Measurements from ENCODE around the gene GLUD1.
"Not testable (repeated sequence)": the region's sequence is repeated elsewhere in the genome, so short reads cannot be mapped to it uniquely, and the experiment has no call there.

GLUD1 gene

DNA sequence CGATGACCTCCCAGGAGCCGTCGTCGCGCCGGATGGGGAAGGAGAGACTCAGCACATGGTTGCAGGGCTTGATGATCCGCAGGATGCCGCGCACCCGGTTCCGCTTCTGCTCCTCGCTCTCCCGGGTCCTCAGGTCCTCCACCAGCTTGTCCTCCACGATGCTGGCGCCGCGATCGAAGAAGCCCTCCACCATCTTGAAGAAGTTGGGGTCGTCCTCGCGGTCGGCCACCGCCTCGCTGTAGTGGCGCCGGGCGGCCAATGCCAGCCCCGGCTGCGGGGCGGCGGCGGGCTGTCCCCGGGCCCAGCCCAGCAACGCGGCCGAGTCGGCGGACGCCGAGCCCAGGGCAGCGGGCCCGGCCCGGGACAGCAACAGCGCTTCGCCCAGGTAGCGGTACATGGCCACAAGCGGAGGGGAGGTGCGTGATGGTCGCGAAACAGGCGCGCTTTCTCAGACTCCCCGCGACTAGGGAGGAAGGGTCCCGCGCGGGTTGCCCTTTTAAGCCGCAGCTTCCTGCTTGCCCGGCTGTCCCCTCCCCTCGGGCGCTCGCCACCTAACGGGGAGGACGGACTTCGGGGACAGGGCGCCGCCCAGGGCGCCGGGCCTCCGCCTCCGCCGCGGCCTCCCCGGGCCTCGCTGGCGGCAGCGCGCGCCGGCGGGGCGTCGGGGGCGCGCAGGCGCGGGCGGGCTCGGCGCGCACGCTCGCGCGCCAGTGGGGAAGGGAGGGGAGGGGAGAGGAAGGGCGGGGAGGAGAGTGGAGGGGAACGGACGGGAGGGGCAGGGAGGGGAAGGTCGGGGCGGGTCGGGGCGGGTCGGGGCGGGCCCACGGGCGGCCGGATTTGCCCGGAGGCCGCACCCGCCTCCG is at the start of gene GLUD1, which contains the start of gene SHLD2:
TSS of gene GLUD1 (minus strand) at position 471 of the 863 bp plus-strand sequence. CDS start at position 397, 74 bp downstream.
TSS of gene SHLD2 (plus strand) at position 834 of the 863 bp plus-strand sequence. CDS start 56,149 bp downstream, outside the sequence.
- peak; percentile 48 for DNase-seq (ENCODE audit: low read depth, low spot score)
- peak within 1 kb of the TSS; percentile 93 for H3K27ac ChIP-seq

DNA sequence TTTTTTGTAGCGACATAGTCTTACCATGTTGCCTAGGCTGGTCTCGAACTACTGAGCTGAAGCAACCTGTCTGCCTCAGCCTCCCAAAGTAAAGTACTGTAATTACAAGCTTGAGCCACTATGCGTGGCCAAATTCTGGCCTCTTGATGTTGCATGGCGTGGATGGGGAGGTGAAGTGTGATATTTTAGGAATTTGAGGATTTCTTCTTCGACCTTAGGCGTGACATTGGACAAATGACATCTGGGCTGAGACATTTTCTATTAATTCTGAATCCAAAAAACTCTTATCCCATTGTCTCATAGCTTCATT is 48.4 kb upstream of the GLUD1 start:
- H3K27ac ChIP-seq; DNase-seq (ENCODE audit: low read depth, low spot score): not testable (repeated sequence)

DNA sequence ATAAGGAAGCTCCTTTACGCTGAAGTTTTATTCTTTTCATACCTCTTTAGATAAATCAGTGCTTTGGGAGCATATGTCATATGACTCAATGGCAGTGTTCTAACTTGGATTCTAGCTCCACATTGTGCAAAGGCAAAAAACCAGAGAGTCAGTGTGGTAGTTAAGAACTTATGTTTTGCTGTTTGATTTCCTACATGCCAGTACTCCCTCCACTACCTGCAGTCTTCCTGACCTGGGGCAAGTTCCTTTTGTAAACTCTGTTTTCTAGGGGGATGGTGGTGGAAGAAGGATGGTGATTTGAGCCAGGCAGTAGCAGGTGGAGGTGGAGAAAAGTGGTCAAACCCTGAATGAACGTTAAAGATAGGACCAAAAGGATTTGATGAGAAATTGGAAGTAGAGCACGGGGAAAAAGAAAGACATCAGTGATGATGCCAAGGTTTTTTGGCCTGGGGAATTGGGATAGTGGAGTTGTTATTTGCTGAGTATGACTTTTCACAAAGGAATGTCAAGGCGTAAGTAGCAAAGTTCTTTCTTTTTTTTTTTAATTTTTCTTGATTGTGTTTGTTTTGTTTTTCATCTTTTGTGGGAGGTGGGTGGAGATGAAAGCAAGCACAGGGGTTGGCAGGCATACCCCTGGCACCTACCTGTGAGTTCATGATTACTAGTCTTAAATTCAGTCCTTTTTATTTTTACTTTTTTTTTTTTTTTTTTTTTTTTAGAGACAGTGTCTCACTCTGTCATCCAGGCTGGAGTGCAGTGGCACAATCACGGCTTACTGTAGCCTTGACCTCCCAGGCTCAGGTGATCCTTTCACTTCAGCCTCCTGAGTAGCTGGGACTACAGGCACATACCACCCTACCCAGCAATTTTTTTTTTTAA is 47.8 kb upstream of the GLUD1 start:
- H3K27ac ChIP-seq; DNase-seq (ENCODE audit: low read depth, low spot score): not testable (repeated sequence)

DNA sequence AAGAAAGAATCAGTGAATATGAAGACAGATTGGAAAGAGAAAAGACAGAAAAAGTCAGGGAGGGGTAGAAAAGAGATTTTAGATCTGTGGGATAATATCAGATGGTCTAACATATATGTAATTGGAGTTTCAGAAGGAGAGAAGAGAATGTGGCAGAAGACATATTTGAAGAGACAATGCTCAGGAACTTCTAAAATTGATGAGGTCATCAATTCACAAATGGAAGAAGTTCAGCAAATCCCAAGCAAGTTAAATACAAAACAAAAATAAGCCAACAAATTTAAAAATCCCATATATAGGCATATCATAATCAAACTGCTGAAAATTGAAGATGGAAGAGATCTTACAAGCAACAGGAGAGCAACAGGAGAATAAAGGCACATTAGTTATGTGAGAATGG is 42.8 kb upstream of the GLUD1 start:
- H3K27ac ChIP-seq; DNase-seq (ENCODE audit: low read depth, low spot score): not testable (repeated sequence)

DNA sequence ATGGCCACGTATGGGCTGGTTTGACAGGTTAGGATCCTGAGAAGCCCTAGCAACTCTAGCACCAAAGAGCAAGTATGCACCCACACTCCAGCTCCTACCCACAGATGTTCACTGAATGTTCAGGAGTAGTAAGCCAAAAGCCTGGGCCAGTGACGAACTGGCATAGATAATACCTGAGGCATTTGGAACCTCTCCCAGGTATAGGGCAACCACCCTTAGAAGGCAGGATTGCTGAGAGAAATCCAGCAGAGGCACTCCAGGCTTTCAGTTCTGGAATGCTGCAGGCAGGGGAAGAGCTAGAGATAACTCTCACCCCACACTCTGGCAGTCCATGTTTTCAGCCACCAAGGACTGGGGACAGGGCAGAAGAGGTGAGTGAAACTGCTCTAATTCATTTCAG is 39.8 kb upstream of the GLUD1 start:
- not testable (repeated sequence) for H3K27ac ChIP-seq; DNase-seq (ENCODE audit: low read depth, low spot score)

DNA sequence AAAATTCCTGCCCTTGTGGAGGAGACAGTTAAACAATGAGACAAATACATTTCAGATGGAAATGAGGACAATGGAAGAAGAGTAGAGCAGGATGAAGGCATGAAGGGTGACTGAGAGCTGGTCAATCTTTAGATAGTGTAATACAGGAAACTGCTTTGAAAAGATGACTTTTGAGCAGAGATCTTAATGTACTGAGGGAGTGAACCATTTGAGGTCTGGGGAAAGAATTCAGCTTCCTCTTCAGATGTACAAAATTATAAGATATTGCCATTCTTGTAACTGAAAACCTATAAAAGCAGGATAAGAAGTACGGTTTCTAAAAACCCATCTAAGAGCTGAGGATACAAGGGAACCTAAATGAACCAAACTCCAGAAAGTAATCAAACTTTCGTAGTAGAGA is 39.3 kb upstream of the GLUD1 start:
- not testable (repeated sequence) for H3K27ac ChIP-seq; DNase-seq (ENCODE audit: low read depth, low spot score)

DNA sequence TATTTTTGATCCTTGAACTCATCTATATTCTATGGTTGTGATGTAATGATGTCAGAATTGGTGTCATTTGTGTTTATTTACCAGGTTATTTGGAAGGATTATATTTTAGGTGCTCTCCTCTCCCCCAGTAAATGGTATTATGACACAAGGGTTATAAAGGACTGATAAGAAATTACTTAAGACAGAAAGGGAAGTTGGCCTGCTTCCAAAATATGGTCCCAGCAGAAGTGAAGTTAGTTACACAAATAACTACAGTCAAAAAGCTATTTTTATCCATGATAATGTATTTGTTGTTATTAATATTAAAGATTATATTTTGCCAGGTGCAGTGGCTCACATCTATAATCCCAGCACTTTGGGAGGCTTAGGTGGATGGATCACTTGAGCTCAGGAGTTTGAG is 37.5 kb upstream of the GLUD1 start:
- DNase-seq (ENCODE audit: low read depth, low spot score); H3K27ac ChIP-seq: not testable (repeated sequence)

DNA sequence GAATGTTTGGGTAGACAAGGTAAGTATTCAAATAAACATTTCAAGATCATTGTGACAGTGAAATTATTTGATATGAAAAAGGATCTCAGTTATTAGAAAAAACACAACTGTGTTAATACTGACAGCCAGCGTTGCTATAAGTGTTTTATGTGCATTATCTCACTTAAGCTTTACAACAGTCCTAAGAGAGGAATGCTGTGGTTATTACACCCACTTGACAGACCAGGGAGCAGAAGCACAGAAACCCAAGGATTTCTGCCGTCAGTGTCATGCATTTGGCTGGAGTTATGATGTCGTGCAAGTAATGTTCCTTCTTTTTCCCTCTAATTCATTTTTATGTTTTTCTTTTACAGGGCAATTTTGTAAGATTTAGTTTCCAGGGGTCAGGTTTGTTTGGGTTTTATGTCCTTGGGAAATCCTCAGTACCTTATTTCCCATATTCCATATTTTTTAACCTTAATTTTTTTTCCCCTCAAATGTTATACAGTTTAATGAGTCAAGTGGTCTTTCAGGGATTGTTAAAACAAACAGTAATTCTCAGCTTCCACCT is 33.0 kb upstream of the GLUD1 start:
- H3K27ac ChIP-seq; DNase-seq (ENCODE audit: low read depth, low spot score): not testable (repeated sequence)

DNA sequence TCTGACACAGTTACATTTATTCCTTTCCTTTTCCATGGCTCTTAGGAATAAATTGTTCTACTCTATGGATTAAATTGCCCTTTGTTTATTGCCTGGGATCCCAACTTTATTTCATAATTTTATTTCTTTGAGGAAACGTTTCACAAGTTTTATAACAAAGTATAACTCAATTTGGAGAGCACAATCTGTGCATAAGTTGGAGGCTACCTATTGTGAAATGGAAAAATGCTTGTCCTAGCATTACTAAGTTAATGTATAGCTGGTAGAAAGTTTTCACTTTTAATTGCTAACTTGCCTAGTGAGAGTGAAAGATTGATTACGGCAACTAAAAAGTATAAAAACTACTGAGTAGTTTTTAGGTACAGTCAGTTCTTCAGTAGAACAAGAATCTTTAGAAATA is 32.4 kb upstream of the GLUD1 start:
- not testable (repeated sequence) for H3K27ac ChIP-seq; DNase-seq (ENCODE audit: low read depth, low spot score)

DNA sequence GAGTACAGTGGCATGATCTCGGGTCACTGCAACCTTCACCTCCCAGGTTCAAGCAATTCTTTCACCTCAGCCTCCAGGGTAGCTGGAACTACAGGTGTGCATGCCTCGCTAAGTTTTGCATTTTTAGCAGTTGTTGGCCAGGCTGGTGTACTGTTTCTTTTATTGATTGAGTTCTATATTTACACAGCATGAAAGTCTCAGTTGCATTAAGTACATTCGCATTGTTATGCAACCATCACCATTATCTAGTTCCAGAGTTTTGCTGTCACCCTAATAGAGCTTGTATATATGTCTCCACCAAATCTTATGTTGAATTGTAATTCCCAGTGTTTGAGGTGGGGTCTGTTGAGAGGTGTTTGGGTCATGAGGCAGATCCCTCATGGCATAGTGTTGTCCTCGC is 28.7 kb upstream of the GLUD1 start:
- H3K27ac ChIP-seq; DNase-seq (ENCODE audit: low read depth, low spot score): not testable (repeated sequence)

DNA sequence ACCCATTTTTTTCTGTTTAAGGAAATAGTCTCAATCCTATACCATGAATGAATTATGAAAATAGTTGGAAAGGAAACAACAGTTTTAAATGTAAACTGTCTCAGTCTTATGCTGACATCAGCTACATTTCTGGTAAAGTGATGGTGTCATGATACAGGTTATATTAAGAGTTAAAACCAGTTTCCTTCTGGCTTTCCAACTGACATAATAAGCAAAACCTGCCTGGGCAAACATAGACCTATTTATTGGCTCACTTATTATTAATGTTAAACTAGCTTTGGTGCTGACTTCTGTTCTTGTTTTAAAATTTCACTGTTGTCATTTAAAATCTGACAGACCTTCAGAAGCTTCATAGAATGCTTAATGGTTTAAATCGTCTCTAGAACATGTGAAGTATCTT is 24.4 kb upstream of the GLUD1 start:
- DNase-seq (ENCODE audit: low read depth, low spot score); H3K27ac ChIP-seq: not testable (repeated sequence)

DNA sequence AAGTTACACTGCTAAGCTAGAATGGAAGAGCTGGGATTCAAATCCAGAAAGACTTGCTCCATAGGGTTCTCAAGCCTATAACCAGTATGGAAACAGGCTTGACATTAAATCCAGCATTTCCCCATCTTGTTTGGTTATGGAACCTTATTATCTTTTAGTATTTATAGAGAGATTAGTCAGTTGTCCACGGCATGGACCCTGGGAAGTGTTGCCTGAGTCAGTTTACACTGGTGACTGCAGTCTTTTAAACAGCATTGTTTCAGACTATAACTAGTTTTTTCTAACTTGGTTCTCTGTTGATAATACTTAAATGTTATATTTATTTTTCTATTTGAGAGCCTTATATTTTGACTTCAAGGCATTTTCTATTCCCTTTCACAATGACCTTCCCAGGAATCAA is 23.5 kb upstream of the GLUD1 start:
- not testable (repeated sequence) for DNase-seq (ENCODE audit: low read depth, low spot score); H3K27ac ChIP-seq

DNA sequence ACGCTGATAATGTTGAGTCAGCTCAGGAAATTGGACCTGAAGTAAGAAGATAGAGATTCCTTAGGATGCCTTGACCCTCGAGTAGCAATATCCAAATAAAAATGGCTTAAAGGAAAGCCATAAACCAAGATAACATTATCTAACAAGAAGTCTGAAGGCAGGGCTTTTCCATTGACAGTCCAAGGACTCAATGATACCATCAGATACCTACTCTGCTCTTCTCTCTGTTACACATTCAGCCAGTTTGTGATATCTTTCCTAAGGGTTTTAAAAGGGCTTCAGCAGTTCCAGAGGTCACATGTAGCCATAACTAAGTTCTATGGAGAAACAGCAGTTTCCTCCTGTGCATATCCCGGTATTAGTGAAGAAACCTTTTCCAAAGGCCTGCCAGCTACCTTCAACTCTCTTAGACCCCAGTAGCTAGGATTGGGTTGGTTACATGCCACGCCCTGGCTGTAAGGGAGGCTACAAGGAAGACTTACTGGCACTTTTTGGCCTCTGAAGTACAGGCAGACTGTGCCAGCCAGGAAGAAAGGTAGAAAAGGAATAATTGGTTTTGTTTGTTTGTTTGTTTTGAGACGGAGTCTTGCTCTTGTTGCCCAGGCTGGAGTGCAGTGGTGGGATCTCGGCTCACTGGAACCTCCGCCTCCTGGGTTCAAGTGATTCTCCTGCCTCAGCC is 10.9 kb upstream of the GLUD1 start:
- no peak for DNase-seq (ENCODE audit: low read depth, low spot score)
- no peak overlapping the region for H3K27ac ChIP-seq

DNA sequence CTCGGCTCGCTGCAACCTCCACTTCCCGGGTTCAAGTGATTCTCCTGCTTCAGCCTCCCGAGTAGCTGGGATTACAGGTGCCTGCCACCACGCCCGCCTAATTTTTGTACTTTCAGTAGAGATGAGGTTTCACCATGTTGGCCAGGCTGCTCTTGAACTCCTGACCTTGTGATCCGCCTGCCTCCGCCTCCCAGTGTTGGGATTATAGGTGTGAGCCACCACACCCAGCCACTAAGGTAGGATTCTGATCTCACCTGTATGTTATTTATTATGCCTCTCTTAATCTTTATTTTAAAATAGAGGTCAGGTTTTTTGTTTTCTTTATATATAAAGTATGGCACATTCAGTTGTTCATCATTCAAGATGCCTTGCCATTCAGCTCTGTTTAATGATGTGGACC is 10.1 kb upstream of the GLUD1 start:
- not testable (repeated sequence) for DNase-seq (ENCODE audit: low read depth, low spot score); H3K27ac ChIP-seq

DNA sequence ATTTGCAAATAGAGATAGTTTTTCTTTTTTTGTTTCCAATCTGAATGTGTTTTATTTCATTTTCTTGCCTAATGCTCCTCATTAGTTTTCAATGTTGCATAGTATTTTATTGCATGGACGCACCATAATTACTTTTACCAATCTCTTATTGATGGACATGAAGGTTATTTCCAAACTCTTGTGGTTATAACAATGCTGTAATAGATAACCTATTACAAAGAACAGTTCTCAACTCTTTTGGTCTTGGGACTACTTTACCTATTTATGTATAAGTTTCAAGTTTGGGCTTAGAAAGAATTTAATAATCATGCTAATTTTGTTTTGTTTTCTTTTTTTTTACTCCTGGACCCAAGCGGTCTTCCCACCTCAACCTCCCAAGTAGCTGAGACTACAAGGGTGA is 7.4 kb upstream of the GLUD1 start:
- H3K27ac ChIP-seq, result no peak overlapping the region
- DNase-seq (ENCODE audit: low read depth, low spot score), result no peak

DNA sequence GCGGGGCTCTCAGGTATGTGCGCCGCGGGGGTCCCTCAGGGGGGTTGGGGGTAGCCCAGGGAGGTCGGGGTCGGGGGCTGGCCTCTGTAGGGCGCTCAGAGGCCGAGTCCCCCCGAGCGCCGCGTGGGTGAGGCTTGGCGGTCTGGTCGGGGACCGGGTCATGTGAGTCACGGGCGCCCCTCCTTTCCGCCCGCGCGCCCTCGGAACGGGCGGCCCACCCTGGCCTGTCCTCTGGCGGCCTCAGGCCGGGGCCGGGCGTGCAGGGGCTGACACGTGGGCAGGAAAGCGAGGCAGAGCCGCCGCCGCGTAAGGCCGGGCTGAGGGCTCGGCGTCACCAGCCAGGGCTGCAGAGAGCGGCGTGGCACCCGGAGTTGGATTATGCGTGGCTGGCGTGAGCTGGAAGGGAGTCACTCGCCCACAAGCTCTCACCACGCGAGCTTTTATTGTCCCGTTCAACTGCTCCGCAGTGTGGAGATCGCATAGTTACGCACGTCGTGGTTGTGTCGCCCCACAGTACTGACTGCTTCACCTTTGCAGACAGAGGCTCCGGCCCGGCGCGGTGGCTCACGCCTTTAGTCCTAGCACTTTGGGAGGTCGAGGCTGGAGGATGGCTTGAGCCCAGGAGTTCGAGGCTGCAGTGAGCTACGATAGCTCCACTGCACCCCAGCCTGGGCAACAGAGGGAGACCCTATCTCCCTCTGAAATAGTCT is 748 bp upstream of the GLUD1 start:
- peak; percentile 31 for DNase-seq (ENCODE audit: low read depth, low spot score)
- H3K27ac ChIP-seq, result peak overlapping the region; percentile 93

DNA sequence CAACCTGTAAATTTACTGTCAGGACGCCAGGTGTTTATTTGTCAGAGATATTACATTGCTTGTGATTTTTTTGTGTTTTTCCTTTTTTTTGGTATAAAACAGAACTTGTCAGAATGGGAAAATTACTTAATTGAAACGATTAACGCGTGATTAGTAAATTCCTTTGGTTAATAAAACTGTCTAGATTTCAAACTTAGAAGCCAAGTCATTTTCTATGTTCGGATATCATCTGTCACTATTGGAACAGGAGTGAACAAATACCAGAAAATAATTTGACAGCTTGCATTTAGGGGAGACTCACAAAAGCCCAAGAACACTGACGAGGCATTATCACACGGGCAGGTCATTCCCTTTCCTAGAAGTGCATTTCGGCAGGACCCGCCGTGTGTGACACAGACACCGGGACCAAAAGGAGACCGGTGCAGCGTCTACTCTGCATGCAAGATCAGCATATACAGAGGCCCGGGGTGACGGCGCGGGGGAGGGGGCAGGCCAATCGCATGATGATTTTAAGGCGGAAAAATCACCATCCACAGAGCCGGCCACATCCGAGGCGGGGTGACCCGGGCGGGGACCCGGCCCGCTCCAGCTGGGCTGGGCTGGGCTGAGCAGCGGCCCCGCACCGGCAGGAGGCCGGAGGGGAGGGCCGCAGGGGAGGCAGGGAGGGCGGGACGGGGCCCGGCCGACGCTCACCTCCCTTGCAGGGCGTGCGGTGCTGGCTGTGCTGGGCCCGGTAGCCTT is 841 bp downstream of the GLUD1 start:
- DNase-seq (ENCODE audit: low read depth, low spot score), result no peak
- peak overlapping the region; percentile 93 for H3K27ac ChIP-seq

DNA sequence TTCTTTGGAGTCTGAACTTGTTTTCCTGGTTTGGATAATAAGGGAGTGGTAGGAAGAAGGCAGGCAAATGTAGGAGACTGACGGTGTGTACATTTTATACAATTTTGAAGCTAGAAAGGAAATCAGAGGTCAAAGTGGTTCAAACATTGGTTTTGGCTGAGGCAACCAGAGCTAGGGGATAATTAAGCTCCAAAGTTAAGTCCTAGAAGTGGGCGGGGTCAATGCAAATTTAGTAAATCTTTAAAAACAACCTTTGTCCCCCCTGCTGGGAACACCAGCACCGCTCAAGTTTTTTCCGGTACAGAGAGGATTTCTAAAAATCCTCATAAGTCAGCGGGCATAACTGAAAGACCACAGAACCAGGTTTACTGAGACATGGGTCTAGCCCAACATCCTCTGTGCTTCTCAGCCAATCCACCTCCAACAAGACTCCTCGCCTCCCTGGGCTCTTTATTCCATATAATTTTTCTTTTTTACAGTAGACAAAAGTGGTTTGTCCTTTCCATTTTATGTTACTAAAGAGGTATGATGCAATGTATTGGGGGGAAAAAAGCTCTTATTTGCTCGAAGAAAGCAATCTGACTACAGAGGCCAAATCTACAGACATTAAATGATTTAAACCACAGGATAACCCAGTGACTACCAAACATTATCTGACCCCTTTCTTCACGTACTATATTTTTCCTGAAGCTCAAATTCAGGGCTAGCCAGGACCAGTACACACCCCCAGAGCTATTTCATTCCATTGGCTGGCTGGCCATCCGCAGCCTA is 1.6 kb downstream of the GLUD1 start:
- DNase-seq (ENCODE audit: low read depth, low spot score), result no peak
- H3K27ac ChIP-seq, result peak overlapping the region; percentile 93
